HepG2 (cell line): ENCODE data around the gene EARS2. TPM values are rescaled to one million over a fixed set of nuclear protein-coding genes. Genes with fewer than 3 reads are reported as not detected.
A peak's percentile ranks its signal among the peaks of the same experiment; 100 is the strongest.

Experiments used
- AFF4 ChIP-seq: sonication (generic); formaldehyde crosslinking; IDR thresholded peaks from 2 replicates; pipeline ENCODE4 v1.4.0; 2020; ENCODE audit warnings: missing genetic modification reagents
- FOXO4 ChIP-seq: sonication (generic); formaldehyde crosslinking; conservative IDR thresholded peaks from 2 replicates; pipeline ENCODE4 v1.8.1; 2023; ENCODE audit warnings: missing genetic modification reagents
- HNRNPH1 ChIP-seq: fragments of 200-400 bp; formaldehyde crosslinking; optimal IDR thresholded peaks from 2 replicates; pipeline ENCODE3; 2017; ENCODE audit warnings: mild to moderate bottlenecking, low read depth, low read length
- KDM1A ChIP-seq: IDR thresholded peaks from 2 replicates; pipeline ENCODE4 v1.6.1; 2016; ENCODE audit warnings: missing compliant biosample characterization
- KLF15 ChIP-seq: sonication (generic); formaldehyde crosslinking; IDR thresholded peaks from 2 replicates; pipeline ENCODE4 v1.8.1; 2023; ENCODE audit warnings: borderline replicate concordance, mild to moderate bottlenecking, inconsistent platforms, missing genetic modification reagents, mixed read lengths
- KMT2A ChIP-seq: sonication (generic); formaldehyde crosslinking; IDR thresholded peaks from 2 replicates; pipeline ENCODE4 v1.4.0; 2020; ENCODE audit warnings: missing genetic modification reagents
- MXD4 ChIP-seq: IDR thresholded peaks from 2 replicates; pipeline ENCODE4 v1.6.1; 2016; ENCODE audit warnings: mild to moderate bottlenecking, missing biosample characterization, missing genetic modification reagents
- PAX8 ChIP-seq: sonication (generic); formaldehyde crosslinking; IDR thresholded peaks from 2 replicates; pipeline ENCODE4 v1.8.0; 2022; ENCODE audit warnings: mild to moderate bottlenecking, missing genetic modification reagents, borderline replicate concordance
- RBFOX2 ChIP-seq: fragments of 200-400 bp; formaldehyde crosslinking; IDR thresholded peaks from 2 replicates; pipeline ENCODE4 v1.6.1; 2017; ENCODE audit warnings: low read depth, mild to moderate bottlenecking, low read length
- RELA ChIP-seq: sonication (generic); formaldehyde crosslinking; IDR thresholded peaks from 2 replicates; pipeline ENCODE4 v1.4.0; 2020; ENCODE audit warnings: missing genetic modification reagents
- SMAD9 ChIP-seq: sonication (generic); formaldehyde crosslinking; IDR thresholded peaks from 2 replicates; pipeline ENCODE4 v1.5.1; 2020; ENCODE audit warnings: mild to moderate bottlenecking, missing genetic modification reagents
- SMARCC2 ChIP-seq: fragments of 450-650 bp; IDR thresholded peaks from 2 replicates; pipeline ENCODE4 v1.6.1; 2017; ENCODE audit warnings: antibody characterized with exemption, mild to moderate bottlenecking
- XBP1 ChIP-seq: sonication (generic); formaldehyde crosslinking; IDR thresholded peaks from 2 replicates; pipeline ENCODE4 v1.5.0; 2020; ENCODE audit warnings: missing genetic modification reagents
- ZBTB3 ChIP-seq: sonication (generic); formaldehyde crosslinking; IDR thresholded peaks from 2 replicates; pipeline ENCODE4 v1.4.0; 2020; ENCODE audit warnings: low read depth, mild to moderate bottlenecking, moderate library complexity, missing genetic modification reagents, borderline replicate concordance
- ZNF124 ChIP-seq: sonication (generic); formaldehyde crosslinking; IDR thresholded peaks from 2 replicates; pipeline ENCODE4 v1.4.0; 2020; ENCODE audit warnings: missing genetic modification reagents
- ZNF281 ChIP-seq: sonication (generic); formaldehyde crosslinking; IDR thresholded peaks from 2 replicates; pipeline ENCODE4 v1.4.0; 2020; ENCODE audit warnings: missing genetic modification reagents, borderline replicate concordance
- ZNF563 ChIP-seq: sonication (generic); formaldehyde crosslinking; IDR thresholded peaks from 2 replicates; pipeline ENCODE4 v1.8.0; 2022; ENCODE audit warnings: mild to moderate bottlenecking, moderate library complexity, missing genetic modification reagents
- ZNF615 ChIP-seq: sonication (generic); formaldehyde crosslinking; IDR thresholded peaks from 2 replicates; pipeline ENCODE4 v1.5.0; 2020; ENCODE audit warnings: mild to moderate bottlenecking, missing genetic modification reagents, borderline replicate concordance
- ZNF709 ChIP-seq: sonication (generic); formaldehyde crosslinking; IDR thresholded peaks from 2 replicates; pipeline ENCODE4 v1.5.0; 2020; ENCODE audit warnings: mild to moderate bottlenecking, missing genetic modification reagents
- ZNF770 ChIP-seq: sonication (generic); formaldehyde crosslinking; IDR thresholded peaks from 2 replicates; pipeline ENCODE4 v1.5.0; 2020; ENCODE audit warnings: mild to moderate bottlenecking, missing genetic modification reagents
- polyA plus RNA-seq, 8 experiments: library from polyadenylated mRNA; depleted of rRNA in 3 of 8; stranded (reverse) in 7 of 8; unstranded in 1 of 8; fragments of >200 nt; fragmentation: Illumina TruSeq in 4 of 8; extraction: Trizol in 4 of 8; gene quantifications; 2 replicates each; pipeline versions ENCODE4 v1.2.1 to v1.2.3, GENCODE V29; 2011 to 2016; ENCODE audit warnings: low read depth in 4 of 8, missing spikeins in 1 of 8, mixed read lengths in 1 of 8; ENCODE audit not compliant: insufficient read depth in 1 of 8
- total RNA-seq, 5 experiments: library from RNA; depleted of rRNA; stranded (reverse); fragments of >200 nt; fragmentation: Illumina TruSeq; extraction: Trizol; gene quantifications; 2 replicates each; pipeline ENCODE4 v1.2.3, GENCODE V29; 2016; ENCODE audit warnings: low read depth in 1 of 5

Gene EARS2
- total and polyA plus RNA-seq, 2 of the 13 experiments (the other 11 are each of a cell fraction or from before 2014, with no cell fraction given): 49.4 to 80.4 TPM

GRCh38 chr16:23510164-23510914, 46.8 kb downstream of the EARS2 start, which contains the start of gene GGA2 (continued):
- TF ChIP-seq PAX8 (CRISPR knock-in tag) (peak; percentile 88; the same call in 1 of the 2 replicates), ZNF124 (no peak; the same call in 1 of the 2 replicates), ZNF615 (CRISPR knock-in tag) (no peak), MXD4 (peak; percentile 97), SMAD9 (CRISPR knock-in tag) (no peak), ZNF563 (CRISPR knock-in tag) (peak; percentile 99), RELA (CRISPR knock-in tag) (peak; percentile 89; the same call in 1 of the 2 replicates), KMT2A (CRISPR knock-in tag) (peak; percentile 92), ZNF770 (CRISPR knock-in tag) (peak; percentile 99), SMARCC2 (no peak), HNRNPH1 (no peak), ZNF281 (CRISPR knock-in tag) (peak; percentile 55), ZBTB3 (CRISPR knock-in tag) (peak; percentile 59; the same call in 1 of the 2 replicates), KDM1A (CRISPR knock-in tag) (no peak), AFF4 (CRISPR knock-in tag) (peak; percentile 28; the same call in 1 of the 2 replicates), FOXO4 (no peak), ZNF709 (CRISPR knock-in tag) (peak; percentile 98), XBP1 (no peak; the same call in 1 of the 2 replicates), RBFOX2 (peak; percentile 98), KLF15 (CRISPR knock-in tag) (peak; percentile 86; the same call in 1 of the 2 replicates)
